ENCODE measurements around the gene RPS27.
A peak's percentile ranks its signal among the peaks of the same experiment; 100 is the strongest.
"Not testable (repeated sequence)": the region's sequence is repeated elsewhere in the genome, so short reads cannot be mapped to it uniquely, and the experiment has no call there.

RPS27 gene

DNA sequence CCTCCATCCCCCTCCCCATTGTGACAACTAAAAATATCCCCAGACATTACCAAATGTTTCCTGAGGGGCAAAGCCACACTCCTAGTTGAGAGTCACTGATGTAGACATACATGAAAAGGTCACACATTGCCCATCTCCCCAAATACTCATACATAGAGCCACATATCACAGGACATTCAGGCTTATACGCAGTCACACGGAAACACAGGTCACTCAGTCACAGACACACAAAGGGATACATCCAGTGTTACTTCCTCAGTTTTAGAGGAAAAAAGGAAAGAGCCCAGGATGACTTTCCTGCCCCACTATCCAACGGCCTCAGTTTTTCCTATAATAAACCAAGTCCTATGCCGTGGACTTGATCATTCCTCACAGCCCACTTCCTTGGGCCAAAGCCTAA lies 29.1 kb upstream of the RPS27 start:
- DNase-seq (ENCODE audit: low read depth): no peak

DNA sequence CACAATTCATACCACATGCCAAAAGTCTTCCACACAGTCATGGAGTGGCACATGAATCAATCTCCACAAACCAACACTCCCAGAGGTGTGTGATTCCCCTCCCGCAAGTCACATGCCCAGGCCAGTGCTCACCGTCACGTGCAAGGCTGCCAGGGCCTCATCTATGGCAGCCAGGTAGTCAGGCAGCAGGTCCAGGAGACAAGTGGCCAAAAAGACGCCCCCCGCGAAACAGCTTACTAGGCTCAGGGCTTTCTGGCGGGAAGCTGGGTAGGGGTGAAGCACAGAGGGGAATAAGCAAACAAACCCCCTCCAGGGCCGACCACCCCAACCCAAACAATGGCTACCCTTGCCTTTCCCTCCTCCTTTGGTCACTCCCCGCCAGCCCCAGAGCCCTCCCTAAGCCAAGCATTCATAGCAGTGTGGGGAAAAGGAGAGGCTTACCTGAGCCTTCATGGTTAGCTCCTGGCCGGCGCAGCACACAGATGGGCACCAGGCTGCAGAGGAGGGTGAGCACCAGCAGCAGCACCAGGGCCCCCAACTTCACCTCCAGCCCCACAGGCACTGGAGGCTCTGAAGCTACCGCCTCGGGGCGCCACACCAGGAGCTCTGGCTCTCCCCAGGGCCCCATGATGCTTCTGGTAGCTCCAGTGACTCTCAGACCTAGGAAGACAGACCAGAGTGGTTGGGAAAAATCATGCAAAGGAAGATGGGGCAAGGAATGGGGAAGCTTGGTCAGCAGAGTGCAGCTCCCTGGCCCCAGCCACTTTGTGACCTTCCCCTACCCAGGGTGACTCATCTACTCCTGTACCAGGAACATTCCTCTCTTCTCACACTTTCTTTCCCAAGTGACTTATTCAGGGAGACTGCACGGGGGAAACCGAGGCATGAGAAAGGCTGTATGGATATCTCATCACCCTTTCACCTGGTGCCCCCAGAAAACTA lies 28.2 kb upstream of the RPS27 start:
- DNase-seq (ENCODE audit: low read depth): peak; percentile 56

DNA sequence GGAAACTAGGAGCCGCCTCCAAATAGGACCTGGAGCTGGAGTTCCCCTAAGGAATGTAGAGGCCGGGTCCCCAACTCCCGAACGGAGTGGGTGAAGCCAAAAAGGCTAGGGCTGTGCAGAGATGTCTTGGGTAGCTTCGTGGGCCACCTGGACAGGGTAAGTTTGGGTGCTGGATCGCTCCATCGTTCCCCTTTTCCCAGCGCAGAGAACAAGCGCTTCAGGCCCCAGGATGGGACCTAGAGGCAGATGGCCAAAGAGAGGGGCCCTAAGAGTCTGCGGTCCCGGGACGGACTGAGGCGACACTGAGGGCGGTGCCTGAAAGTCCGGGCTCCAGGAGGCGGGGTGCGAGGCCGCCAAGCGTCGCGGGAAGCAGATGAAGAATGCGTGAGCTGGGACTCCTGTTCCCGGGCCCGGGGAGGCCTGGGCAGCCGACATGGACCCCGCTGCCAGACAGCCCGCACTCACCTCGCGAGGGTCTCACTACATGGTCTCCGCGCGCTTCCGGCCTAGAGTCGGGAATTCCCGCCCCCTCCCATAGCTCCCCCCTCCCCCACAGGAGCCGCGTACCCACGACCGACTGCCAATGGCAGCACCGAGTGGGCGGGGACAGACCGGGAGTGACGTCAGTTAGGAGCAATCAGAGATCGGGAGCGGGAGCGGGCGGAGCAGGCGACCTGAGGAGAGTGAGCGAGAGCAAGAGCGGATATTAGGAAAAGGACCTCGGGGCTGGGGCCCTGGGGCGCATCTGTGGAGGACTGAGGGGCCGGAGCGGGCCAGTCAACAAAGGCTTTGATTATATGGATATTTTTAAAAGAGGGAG lies 27.3 kb upstream of the RPS27 start, which contains the start of gene SLC39A1:
TSS of gene SLC39A1 (minus strand) at position 508 of the 820 bp plus-strand sequence. CDS start 822 bp downstream, outside the sequence.
- DNase-seq (ENCODE audit: low read depth): peak; percentile 96

DNA sequence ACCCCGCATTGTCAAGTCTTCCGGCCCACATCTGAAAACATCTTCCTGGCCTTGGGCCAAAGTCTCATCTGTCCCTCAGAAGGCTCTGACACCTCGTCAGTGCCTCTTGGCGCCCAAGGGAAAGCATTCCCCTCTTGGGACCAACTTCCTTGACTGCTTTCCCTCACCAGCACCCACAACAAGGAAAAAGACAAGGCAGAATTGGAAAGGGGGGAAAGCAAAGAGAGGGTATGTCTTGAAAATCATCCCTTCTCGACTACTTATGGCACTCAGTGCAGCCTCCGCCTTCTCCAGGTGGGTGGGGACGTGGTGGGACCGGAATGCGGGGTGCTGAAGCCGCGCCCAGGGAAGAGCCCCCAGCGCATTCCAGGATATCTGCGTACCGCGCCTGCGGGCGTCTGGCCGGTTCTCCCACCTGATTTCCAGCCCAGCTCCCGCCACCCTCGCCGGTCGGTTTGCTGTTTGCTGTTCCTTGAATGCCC lies 26.7 kb upstream of the RPS27 start:
- DNase-seq (ENCODE audit: low read depth): no peak

DNA sequence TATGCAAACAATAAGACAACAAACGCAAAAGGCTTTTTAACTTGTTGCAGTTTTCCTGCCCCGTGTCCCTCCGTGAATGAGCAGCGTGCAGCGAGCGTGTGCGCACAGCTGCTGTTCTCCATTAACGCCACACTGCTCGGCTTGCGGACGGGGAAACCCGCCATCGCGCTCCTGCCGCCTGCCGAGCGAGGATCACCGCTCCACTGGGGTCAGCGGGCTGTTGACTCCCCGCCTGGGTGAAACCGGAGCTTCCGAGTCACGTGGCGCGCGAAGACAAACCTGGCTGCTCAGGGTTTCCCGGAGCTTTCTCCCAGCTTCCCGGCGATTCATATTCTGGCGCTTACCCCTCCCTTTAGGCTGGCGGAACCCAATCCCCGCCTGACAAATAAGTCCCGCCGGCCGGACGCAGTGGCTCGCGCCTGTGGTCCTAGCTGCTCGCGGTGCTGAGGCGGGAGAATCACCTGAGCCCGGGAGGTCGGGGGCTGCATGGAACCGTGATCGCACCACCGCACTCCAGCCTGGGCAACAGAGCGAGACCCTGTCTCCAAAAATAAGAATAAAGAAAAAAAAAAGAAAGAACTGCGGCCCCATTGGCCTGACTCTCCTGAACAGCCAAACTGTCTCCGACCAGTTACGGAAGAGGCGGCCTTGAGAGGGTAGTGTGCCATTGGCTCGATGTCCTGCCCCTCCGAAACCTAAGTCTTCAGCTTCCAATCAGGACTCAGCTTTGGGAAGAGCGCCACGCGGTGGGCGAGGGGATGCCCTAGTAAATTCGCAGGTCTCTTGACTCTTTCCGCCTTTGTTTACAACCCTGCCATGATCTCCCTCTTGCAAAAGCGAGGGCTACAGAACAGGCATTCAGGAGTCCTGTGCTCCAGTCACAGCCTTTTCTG lies 23.2 kb upstream of the RPS27 start, which contains the start of gene CREB3L4:
TSS of gene CREB3L4 (plus strand) at position 796 of the 893 bp plus-strand sequence. CDS start 624 bp downstream, outside the sequence.
- peak; percentile 98 for DNase-seq (ENCODE audit: low read depth)

DNA sequence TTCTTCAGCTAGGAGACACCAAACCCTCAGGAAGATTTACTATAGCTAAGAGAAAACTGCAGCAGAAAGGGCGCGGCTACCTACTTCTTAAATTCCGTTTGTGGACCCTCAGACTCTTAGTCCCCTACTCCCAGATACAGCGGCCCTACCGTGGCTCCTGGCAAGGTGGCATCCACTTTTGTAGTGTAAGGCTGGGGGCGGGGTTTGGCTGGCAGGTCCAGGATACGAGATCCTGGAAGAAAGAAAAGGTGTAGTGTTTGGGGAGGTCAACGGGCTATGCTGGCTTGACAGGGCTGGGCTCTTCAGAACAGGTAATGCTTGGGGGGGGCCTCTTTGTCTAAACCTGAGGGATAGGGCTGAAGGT lies 22.6 kb upstream of the RPS27 start:
- DNase-seq (ENCODE audit: low read depth): no peak

DNA sequence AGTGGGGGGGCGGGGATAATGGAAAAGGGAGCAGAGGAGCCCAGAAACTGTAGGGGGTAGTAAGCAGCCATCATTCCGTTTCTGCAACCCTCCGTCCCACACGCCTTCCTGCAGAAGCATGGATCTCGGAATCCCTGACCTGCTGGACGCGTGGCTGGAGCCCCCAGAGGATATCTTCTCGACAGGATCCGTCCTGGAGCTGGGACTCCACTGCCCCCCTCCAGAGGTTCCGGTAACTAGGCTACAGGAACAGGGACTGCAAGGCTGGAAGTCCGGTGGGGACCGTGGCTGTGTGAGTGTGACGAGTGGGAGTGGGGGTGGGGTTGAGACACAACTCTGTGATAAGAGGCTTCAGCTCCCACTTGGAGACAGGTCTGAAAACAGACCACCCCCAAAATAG lies 22.2 kb upstream of the RPS27 start:
- no peak for DNase-seq (ENCODE audit: low read depth)

DNA sequence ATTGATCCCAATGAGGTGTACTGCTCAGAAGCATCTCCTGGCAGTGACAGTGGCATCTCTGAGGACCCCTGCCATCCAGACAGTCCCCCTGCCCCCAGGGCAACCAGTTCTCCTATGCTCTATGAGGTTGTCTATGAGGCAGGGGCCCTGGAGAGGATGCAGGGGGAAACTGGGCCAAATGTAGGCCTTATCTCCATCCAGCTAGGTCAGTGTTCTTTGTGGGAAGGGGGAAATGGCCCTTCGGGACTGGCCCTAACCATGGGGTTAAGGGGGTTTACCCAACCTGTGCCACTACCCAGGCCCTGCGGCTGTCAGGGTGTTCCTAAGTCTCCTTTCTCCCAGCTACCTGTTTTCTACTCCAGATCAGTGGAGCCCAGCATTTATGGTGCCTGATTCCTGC lies 21.6 kb upstream of the RPS27 start:
- no peak for DNase-seq (ENCODE audit: low read depth)

DNA sequence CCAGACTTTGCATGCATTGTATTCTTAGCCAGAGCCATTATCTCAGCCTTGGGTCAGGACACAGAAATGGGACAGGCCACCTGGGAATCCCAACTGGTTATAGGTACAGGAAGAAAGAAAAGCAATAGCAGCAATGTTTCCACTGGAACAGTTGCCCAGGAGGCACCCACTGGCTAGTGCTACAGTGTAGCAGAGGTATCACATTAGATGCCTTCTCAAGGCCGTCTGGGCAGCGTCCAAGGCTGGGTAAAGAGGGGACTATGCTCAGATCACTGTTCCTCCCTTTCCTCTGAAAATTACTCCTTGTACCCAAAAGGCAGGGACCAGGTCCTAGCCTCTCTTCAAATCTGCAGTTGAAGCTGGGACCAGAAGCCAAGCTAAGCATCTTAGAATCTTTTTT lies 20.2 kb upstream of the RPS27 start:
- no peak for DNase-seq (ENCODE audit: low read depth)

DNA sequence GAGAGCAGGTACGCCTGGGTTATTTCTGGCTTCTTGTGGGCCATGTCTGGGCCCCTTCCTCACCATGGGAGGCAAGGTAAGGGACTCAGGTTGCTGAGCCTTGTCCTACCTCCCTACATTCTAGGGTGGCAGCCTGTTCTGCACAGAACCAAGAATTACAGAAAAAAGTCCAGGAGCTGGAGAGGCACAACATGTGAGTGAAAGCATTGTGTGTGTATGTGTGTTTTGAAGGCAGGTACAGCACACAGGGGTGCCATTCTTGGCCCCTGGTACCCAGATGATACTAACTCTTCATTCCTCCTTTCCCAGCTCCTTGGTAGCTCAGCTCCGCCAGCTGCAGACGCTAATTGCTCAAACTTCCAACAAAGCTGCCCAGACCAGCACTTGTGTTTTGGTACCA lies 17.5 kb upstream of the RPS27 start:
- no peak for DNase-seq (ENCODE audit: low read depth)

DNA sequence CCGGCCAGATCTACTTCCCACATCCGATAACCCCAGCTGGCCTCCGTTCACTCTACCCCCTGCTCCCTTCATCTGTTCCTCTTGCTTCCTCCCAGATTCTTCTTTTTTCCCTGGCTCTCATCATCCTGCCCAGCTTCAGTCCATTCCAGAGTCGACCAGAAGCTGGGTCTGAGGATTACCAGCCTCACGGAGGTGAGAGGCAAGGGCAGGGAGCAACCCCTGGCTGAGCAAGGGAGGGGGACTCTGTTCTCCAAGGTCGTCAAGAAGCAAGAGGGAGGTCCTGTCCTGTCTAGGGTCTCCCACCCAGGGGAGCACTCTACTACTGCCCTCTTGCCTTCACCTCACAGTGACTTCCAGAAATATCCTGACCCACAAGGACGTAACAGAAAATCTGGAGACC lies 17.0 kb upstream of the RPS27 start:
- no peak for DNase-seq (ENCODE audit: low read depth)

DNA sequence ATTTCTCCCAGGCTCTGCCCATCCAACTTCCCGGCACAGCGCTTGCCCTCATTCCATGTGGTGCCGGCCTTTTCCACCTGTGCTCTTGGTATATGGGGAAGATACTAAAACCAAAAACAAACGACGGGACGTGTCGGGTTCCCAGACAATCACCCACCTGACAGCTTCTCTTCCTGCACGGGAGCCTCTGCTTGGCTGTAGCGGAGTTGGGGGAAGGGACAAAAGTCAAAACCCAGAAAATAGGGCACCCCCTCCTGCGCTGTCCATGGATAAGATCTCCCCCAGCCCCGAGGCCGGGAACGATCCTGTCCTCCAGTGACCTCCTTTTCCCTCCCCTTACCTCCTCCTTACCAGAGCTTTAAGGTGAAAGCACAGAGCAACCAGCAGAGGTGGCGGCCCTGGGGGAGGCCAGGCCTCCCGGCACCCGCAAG lies 13.7 kb upstream of the RPS27 start:
- DNase-seq (ENCODE audit: low read depth): no peak

DNA sequence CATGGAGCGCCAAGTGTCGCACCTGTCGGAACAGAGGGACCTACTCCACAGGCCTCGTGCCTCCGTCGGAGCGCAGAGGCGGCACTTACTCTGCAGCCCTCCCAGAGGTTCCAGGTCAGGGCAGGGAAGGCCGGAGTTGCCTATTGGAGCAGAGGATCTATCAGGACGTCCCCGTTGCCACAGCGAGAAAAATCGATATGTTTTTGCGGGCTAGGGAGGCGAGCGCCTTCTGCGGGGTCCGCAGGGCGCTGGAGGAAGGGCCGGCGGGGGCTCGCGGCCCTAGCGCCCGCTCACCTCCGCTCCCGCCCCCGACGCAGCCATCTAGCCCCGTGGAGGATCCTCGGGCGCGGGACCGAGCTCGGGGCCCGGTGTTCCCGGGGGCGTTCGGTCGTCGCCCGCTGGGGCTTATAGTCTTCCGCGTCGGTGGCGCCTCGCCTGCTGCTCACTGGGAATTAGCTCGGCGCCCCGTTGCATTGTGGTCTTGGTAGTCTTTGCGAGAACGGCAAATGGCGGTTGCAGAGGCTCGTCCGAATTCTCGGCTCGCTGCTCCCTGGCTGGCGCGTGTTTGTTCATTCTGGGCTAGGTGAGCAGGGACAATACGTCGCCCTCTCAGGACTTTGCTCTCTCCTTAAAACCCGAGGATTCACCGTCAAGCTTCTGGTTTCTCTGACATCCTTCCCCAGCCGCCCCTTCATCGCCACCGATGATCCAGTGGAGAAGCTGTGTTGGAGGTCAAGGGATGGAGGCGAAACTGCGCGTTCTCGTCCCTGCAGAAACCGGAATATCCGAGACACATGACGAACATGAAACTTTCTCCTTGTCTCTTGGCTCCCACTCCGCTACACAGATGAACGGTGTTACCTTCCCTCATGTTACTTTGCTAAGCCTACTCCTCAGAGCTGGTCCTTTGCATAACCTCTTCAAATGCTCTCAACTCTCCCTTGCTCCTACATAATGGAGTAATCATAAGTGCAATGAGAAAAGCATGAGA lies 13.0 kb upstream of the RPS27 start, which contains the start of gene JTB:
TSS of gene JTB (minus strand) at position 425 of the 991 bp plus-strand sequence. CDS start at position 3, 422 bp downstream.
- DNase-seq (ENCODE audit: low read depth): peak; percentile 77

DNA sequence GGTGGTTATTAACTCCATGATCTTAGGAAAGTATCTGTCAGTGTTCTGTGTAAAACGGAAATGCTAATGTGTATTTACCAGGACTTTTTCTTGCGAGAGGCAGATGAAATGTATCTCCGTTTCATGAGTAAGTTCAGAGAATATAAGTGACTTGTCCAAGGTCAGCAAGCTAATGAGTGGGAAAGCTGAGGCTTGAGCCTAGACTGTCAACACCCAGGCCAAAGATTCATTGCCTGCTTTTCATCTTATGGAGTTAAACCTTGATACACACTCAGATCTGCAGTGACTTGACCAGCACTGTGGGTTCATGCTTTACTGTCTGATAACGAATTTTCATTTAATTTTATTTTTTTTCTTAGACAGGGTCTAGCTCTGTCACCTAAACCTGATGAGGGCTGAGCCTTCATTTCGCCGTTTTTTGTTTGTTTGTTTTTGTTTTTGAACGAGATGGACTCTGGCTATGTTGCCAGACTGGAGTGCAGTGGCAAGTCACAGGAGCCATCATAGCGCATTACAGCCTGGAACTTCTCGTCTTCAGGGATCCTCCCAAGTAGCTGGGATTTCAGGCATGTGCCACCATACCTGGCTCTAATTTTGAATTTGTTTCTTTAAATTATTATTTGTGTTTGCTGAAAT lies 12.2 kb upstream of the RPS27 start:
- DNase-seq (ENCODE audit: low read depth): no peak

DNA sequence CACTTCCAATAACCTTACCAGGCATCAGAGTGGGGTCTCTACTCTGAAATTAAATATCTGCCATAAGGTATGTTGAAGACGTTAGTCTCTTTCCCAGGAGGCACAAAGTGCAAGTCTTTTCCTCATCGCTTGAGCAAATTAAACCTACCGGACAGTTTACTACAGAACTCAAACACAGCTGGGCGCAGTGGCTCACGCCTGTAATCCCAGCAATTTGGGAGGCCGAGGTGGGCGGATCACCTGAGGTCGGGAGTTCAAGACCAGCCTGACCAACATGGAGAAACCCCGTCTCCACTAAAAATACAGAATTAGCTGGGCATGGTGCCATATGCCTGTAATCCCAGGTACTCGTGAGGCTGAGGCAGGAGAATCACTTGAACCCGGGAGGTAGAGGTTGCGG lies 11.5 kb upstream of the RPS27 start:
- not testable (repeated sequence) for DNase-seq (ENCODE audit: low read depth)

DNA sequence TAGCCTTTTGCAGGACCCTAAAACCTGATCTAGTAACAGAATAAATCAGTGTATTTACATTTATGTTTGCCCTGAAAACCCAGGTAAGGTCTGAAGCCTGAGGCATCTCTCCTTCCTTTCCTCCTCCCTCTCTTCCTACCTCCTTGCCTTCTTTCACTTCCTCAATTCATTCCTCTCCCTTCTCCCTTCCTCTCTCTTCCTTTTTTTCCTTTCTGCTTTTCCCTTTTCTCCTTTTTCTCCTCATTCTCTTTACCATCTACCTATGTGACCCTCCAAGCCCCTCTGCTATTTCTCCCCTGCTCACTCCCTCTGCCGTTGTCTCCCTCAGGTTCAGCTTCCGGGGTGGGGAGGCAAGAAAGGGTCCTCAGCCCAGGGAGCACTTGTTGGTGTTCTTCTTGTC lies 8.8 kb upstream of the RPS27 start:
- DNase-seq (ENCODE audit: low read depth): not testable (repeated sequence)

DNA sequence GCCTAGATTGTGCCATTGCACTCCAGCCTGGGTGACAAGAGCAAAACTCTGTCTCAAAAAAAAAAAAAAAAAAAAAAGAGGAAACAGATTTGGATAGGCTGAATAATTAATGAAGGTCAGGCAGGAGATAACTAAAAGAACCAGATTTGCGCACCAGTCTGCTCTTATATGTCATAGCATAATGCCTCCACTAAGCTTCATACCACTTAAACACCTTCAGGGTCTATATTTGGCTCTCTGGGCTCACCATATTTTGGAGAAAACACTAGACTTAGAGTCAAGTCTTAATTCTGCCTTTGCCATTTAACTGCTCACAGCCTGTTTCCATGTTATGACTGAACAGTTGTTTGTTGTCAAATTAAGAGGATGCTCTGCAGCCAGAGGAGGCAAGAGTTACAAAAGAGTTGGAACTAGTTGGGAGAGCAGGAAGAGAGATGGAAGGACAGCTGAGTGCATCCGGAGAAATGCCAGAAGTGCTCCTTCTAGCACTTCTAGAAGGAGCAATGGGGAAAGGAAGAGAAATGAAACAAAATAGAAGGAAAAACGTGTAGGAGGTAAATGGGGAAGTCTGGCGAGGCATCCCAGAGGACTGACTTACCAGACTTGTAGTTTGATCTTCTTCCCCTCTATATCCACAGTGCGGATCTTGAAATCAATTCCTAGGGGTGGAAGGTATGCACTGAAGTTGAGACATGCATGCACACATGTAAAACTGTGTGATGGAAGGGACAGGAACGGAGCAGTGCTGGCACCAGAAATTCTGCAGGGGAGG lies 6.3 kb upstream of the RPS27 start:
- DNase-seq (ENCODE audit: low read depth): no peak

DNA sequence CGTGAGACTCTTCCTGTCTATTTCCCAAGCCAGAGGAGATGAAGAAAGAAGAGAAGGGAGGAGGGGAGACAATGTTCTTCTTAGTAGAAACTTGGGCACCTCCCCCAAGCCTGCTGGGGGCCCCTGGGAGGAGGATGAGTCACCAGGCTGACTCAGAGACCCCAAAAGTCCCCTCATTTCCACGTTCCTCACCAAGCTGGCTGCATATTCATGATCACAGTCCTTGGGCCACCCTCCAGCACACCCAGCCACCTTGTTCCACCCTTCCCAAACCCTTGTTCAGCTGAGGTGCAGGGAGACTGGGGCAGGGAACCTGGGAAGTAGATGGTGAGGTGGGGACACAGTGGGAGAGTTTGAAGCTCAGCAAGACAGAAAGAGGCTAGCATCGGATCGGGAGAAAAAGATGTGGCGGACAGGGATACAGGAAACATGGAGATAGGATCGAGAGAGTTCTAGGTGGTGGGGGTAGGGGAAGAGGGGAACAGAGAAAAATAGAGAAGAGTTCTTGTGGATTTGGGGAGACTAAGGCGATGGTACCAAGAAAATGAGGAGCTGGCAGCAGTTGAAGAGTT lies 5.1 kb upstream of the RPS27 start:
- peak; percentile 85 for DNase-seq (ENCODE audit: low read depth)
